IPS DF 6.9 (cell line): ENCODE results near the gene SMIM13.
A peak's percentile ranks its signal among the peaks of the same experiment; 100 is the strongest.

Source experiments
- DNase-seq: peaks from one replicate; pipeline ENCODE4 v3.0.0-alpha.2; 2013; ENCODE audit warnings: low read depth, low spot score
- H3K27ac ChIP-seq: one replicate; pipeline ENCODE4 v1.5.1; 2013; ENCODE audit warnings: low read length, control low read depth
- H3K27me3 ChIP-seq: 2 replicates; pipeline ENCODE4 v1.6.1; 2013; ENCODE audit warnings: mild to moderate bottlenecking, low read length; ENCODE audit not compliant: control insufficient read depth, insufficient read depth
- H3K36me3 ChIP-seq: 2 replicates; pipeline ENCODE4 v1.6.1; 2013; ENCODE audit warnings: low read length; ENCODE audit not compliant: control insufficient read depth, insufficient read depth
- H3K4me1 ChIP-seq: 2 replicates; pipeline ENCODE4 v1.6.1; 2013; ENCODE audit warnings: low read length; ENCODE audit not compliant: control insufficient read depth, insufficient read depth
- H3K4me3 ChIP-seq: 2 replicates; pipeline ENCODE4 v1.5.1; 2013; ENCODE audit warnings: mild to moderate bottlenecking, low read length
- H3K9me3 ChIP-seq: 2 replicates; pipeline ENCODE4 v1.6.1; 2013; ENCODE audit warnings: low read length, inconsistent platforms; ENCODE audit not compliant: control insufficient read depth, insufficient read depth
- WGBS: extraction: QIAGEN DNeasy Blood & Tissue Kit; methylation state at CpG from one replicate; pipeline ENCODE4 v1.1.7; 2013; ENCODE audit warnings: mixed read lengths, missing lambda C conversion rate; ENCODE audit not compliant: insufficient read length, insufficient coverage; 5-methylcytosine and 5-hydroxymethylcytosine counted together

SMIM13 gene

DNA sequence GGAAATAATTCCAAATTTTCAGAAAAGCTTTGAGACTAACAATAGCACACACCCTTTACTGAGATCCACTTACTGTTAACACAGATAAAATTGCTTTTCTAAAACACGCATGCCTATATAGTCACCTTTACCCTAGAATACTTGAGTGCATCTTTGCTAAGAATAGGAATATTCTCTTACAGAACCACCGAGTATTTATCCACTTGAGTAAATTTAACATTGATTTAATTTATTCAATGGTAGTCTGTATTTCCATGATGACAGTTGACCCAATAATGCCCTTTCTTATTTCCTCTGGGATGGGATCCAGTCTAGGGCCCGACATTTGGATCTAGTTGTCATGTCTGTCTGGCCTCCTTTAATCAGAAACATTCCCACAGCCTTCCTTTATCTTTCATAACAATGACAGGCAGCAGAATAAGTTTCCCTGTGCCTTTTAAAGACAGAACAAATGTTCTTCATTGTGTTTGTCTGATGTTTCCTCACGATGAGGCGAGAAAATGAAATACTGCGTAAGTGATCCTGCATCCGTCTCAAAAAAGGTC is 74.5 kb downstream of the SMIM13 start:
- H3K4me1 ChIP-seq, result no peaks in the 10 kb centered on the region
- no peak for DNase-seq
- H3K27me3 ChIP-seq, result no peaks in the 10 kb centered on the region
- H3K4me3 ChIP-seq, result no peak overlapping the region
- H3K36me3 ChIP-seq, result no peaks in the 10 kb centered on the region
- H3K9me3 ChIP-seq, result no peaks in the 10 kb centered on the region
- no CpG with 5 or more reads among the region's 7 CpGs for WGBS
- H3K27ac ChIP-seq, result no peak overlapping the region

DNA sequence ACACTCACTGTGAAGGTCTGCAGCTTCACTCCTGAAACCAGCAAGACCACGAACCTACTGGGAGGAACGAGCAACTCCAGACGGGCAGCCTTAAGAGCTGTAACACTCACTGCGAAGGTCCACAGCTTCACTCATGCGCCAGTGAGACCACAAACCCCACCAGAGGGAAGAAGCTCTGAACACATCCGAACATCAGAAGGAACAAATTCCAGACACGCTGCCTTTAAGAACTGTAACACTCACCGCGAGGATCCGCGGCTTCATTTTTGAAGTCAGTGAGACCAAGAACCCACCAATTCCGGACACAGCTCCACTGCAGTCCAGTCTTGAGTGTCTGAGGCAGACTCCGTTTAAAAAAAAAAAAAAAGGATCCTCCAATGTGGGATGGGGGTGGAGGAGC is 78.3 kb downstream of the SMIM13 start:
- Histone ChIP-seq H3K27ac (no peak overlapping the region), H3K36me3 (no peaks in the 10 kb centered on the region)

DNA sequence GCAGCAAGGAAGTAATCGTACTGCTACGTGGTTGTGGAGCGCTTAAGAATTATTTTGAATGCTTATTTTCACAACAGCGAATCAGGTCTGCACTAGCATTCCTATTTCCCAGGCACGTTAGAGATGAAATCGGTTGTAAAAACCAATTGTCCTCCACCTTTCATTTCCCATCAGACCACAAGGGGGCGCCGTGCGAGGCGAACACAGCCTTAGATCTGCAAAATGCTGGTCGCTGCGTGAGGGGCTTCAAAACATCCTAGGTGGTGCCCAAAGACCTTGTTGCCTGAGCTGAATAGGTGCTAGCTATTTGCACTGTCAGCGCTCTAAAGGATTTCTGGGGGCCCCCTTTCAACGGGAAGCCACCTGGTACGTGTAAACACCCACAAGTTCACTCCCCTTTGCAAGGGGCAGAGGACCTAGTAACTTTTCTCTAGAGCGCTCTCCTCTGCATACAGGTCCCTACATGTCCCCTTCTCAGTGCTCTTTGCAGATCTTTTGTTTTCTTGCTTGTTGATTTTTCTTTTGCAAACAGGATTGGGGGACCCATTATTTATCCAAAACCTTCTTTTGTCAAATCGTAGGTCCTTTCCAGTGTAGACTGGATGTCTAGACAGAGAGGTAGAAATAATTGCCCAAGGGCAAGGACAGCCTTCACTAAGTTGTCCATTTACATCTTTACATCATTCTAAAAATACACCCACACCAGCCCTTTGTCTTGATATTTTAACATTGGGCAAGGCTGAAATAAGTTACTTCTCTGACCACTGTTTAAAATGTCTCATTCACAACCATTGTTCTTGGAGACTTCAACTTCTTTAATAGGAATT is 79.1 kb downstream of the SMIM13 start:
- Histone ChIP-seq H3K36me3 (no peaks in the 10 kb centered on the region), H3K27ac (no peak overlapping the region), H3K9me3 (no peaks in the 10 kb centered on the region), H3K4me1 (no peaks in the 10 kb centered on the region), H3K27me3 (no peaks in the 10 kb centered on the region), H3K4me3 (no peak overlapping the region)
- peak; percentile 70 for DNase-seq
- WGBS, result no CpG with 5 or more reads among the region's 17 CpGs

More for the DNA sequence above, 78.3 kb downstream of the SMIM13 start:
- Histone ChIP-seq H3K4me3 (no peak overlapping the region), H3K9me3 (no peaks in the 10 kb centered on the region), H3K27me3 (no peaks in the 10 kb centered on the region), H3K4me1 (no peaks in the 10 kb centered on the region)
- WGBS, result no CpG with 5 or more reads among the region's 13 CpGs
- DNase-seq, result no peak

DNA sequence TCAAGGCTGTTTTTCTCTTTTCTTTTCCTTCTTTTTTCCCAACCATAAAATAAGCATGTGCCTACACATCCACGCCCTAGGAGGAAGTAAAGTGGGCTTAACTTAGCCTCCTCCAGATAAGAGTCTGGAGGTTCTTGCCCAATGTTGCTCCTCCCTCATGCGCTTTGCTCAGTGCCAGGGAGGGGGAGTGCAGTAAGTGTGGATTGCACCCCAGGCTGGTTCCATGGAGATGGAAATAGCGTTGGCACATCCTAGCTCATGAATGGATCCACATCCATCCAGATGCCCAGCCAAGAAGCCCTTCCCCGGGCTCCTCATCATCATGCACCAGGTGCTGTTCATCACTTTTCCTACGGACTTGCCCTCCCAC is 80.6 kb downstream of the SMIM13 start:
- Histone ChIP-seq H3K9me3 (no peaks in the 10 kb centered on the region), H3K4me1 (no peaks in the 10 kb centered on the region), H3K27me3 (no peaks in the 10 kb centered on the region), H3K4me3 (no peak overlapping the region), H3K27ac (no peak overlapping the region), H3K36me3 (no peaks in the 10 kb centered on the region)
- DNase-seq, result no peak
- no CpG with 5 or more reads among the region's 5 CpGs for WGBS

DNA sequence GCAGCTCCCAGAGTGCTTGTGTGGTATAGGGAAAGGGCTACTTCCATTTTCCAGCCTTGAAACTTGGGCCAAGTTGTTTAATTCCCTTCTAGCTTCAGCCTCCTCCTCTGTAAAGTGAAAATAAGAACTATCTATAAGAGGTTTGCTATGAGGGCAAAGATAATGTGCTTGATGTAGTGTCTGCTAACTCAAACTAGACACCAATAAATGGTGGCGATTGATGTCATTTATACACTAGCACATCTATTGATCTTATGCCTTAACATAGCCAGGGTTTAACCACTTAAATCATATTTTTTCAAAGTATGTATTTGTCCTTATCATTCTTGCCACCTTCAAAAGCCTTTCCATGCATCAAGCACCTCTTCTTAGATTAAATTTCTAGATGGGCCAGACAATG is 83.6 kb downstream of the SMIM13 start:
- WGBS, result no CpG with 5 or more reads among the region's 1 CpG
- Histone ChIP-seq H3K27ac (no peak overlapping the region), H3K4me1 (no peaks in the 10 kb centered on the region)

DNA sequence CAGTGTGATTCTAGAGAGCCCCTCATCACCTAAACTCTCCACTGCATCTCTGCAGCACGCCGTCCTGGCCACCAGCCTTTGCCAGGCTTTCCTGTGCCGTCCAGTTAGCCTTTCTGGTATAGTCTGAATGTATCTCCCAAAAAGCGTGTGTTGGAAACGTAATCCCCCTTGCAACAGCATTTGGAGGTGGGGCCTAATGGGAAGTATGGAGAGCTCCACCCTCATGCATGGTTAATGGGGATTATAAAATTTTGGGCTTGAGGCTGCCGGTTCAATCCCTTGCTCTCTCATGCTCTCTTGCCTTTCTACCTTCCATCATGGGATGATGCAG is 85.4 kb downstream of the SMIM13 start:
- H3K9me3 ChIP-seq, result no peaks in the 10 kb centered on the region
- H3K27ac ChIP-seq, result no peak overlapping the region
- DNase-seq, result no peak
- H3K4me3 ChIP-seq, result no peak overlapping the region
- no CpG with 5 or more reads among the region's 6 CpGs for WGBS
- H3K4me1 ChIP-seq, result no peaks in the 10 kb centered on the region
- H3K27me3 ChIP-seq, result no peaks in the 10 kb centered on the region
- H3K36me3 ChIP-seq, result no peaks in the 10 kb centered on the region

More for the DNA sequence above, 83.6 kb downstream of the SMIM13 start:
- no peak for DNase-seq
- Histone ChIP-seq H3K36me3 (no peaks in the 10 kb centered on the region), H3K4me3 (no peak overlapping the region), H3K9me3 (no peaks in the 10 kb centered on the region), H3K27me3 (no peaks in the 10 kb centered on the region)

DNA sequence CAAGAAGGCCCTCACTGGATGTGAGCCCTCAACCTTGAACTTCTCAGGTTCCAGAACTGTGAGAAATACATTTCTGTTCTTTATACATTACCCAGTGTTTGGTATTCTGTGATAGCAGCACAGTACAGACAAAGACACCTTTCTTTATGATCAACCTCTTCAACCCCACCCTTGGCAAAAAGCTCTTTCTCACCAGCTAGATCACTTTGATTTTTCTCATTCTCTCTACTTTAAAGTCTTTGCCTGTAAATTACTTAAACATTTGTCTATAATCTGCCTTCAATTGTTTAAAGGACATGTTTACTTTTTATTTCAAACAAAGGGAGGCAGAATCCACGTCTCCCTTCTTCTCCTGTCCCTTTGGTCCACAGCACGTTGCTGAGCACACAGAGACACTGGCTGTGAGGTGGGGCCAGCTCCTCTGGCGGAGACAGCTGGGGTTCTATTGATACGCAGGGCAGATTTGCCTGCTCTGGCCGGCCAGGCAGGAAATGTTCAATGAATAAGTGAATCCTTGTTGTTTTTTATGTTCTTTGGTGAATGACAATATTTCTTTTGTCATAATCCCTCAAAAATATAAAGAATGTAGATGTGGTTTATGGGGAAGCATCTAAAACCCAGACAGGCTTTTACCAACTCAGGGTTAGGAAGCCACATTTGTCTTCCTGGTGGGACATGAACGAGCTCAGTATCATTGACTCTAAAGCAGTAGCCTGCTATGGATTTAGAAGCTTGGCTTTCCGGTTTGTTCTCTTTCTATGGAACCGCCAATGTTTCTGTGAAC is 86.0 kb downstream of the SMIM13 start:
- DNase-seq, result no peak
- Histone ChIP-seq H3K27me3 (no peaks in the 10 kb centered on the region), H3K4me1 (no peaks in the 10 kb centered on the region), H3K4me3 (no peak overlapping the region), H3K9me3 (no peaks in the 10 kb centered on the region), H3K36me3 (no peaks in the 10 kb centered on the region), H3K27ac (no peak overlapping the region)
- no CpG with 5 or more reads among the region's 8 CpGs for WGBS

DNA sequence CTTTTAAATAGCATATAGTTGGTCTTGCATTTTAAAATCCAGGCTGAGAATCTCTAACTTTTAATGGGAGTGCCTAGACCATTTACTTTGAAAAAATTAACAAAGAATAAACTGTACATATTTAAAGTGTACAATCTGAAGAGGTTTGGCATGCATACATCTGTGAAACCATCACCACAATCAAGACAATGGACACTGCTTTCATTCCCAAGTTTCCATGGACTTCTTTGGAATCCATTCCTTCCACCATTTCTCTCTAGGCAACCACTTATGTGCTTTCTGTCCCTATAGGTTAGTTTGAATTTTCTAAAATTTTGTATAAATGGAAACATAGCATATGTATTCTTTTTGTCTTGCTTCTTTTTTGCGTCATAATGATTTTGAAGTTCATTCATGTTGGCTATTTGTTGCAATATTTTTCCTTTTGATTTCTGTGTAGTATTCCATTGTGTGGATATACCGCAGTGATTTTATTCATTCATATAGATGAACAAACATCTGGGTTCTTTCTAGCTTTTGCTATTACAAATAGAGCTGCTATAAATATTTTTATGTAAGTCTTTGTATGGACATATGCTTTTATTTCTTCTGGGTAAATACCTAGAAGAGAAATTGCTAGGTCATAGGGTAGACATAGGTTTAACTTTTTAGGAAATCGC is 88.0 kb downstream of the SMIM13 start:
- no peaks in the 10 kb centered on the region for H3K27me3 ChIP-seq
- peaks cover 7% of the 10 kb centered on the region; the same call in 1 of the 2 replicates for H3K36me3 ChIP-seq
- no peaks in the 10 kb centered on the region for H3K4me1 ChIP-seq
- no peak overlapping the region for H3K4me3 ChIP-seq
- no peak overlapping the region for H3K27ac ChIP-seq
- H3K9me3 ChIP-seq, result no peaks in the 10 kb centered on the region
- WGBS, result no CpG with 5 or more reads among the region's 3 CpGs
- no peak for DNase-seq

DNA sequence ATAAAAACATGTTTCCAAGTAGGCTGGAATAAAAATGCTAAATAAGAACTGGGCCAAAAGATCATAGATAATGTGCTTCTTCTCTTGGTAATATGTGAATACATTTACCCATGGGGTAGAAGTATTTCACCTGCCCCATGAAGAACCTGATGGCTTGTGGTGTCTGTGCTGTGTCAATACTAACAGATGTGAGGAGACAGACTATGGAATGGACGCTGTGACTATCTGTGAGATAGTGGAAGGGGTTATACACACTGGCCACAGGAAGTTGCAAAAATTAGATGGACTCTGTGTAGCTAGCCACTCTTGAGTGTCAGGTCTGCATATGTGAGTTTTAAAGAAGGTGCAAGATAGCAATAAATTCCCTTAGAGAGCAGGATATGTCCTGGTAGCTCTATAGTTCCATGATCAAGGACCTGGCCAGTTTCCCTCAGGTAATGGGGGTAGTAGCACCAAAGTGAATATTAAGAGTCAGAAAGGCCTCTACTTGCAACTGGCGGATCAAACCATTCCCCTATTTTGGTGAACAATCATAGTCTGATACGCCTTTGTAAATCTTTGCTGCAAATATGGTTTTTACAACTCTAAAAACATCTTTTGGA is 90.2 kb downstream of the SMIM13 start:
- Histone ChIP-seq H3K36me3 (peaks cover 7% of the 10 kb centered on the region; the same call in 1 of the 2 replicates), H3K27ac (no peak overlapping the region), H3K9me3 (no peaks in the 10 kb centered on the region), H3K4me3 (no peak overlapping the region), H3K4me1 (no peaks in the 10 kb centered on the region), H3K27me3 (no peaks in the 10 kb centered on the region)
- WGBS, result no CpG with 5 or more reads among the region's 3 CpGs
- no peak for DNase-seq
